Mucosa of stomach (tissue), 1 donor: ENCODE results near the gene L3MBTL3.

ENCODE experiments used
- H3K27me3 ChIP-seq: one replicate; pipeline ENCODE4 v1.7.0; 2013; ENCODE audit warnings: mild to moderate bottlenecking, low read length; ENCODE audit not compliant: control insufficient read depth, insufficient read depth
- H3K36me3 ChIP-seq: one replicate; pipeline ENCODE4 v1.7.0; 2013; ENCODE audit warnings: low read length; ENCODE audit not compliant: control insufficient read depth, insufficient read depth
- H3K4me1 ChIP-seq: one replicate; pipeline ENCODE4 v1.7.0; 2013; ENCODE audit warnings: mild to moderate bottlenecking, low read length; ENCODE audit not compliant: control insufficient read depth, insufficient read depth
- H3K4me3 ChIP-seq: one replicate; pipeline ENCODE4 v1.7.0; 2013; ENCODE audit warnings: low read length
- H3K9ac ChIP-seq: one replicate; pipeline ENCODE4 v1.7.0; 2013; ENCODE audit warnings: mild to moderate bottlenecking, low read length, moderate library complexity
- H3K9me3 ChIP-seq: one replicate; pipeline ENCODE4 v1.7.0; 2013; ENCODE audit warnings: mild to moderate bottlenecking, low read length, moderate library complexity; ENCODE audit not compliant: control insufficient read depth
- donor health status: Pancreatic carcinoma.

Gene L3MBTL3

GRCh38 chr6:130018292-130018743 is at the start of gene L3MBTL3:
L3MBTL3 (plus strand) TSS chr6:130018581; CDS start chr6:130042700, 24,119 bp downstream.
- no peaks in the 10 kb centered on the region for H3K9me3 ChIP-seq
- H3K4me3 ChIP-seq: peak within 1 kb of the TSS; percentile 84
- peak within 1 kb of the TSS; percentile 77 for H3K9ac ChIP-seq
- no peaks in the 10 kb centered on the region for H3K27me3 ChIP-seq
- H3K4me1 ChIP-seq: no peaks in the 10 kb centered on the region
- no peaks in the 10 kb centered on the region for H3K36me3 ChIP-seq

GRCh38 chr6:129969064-129969463 is 49.3 kb upstream of the L3MBTL3 start:
- Histone ChIP-seq H3K9ac (no peak overlapping the region), H3K4me1 (no peaks in the 10 kb centered on the region), H3K9me3 (no peaks in the 10 kb centered on the region), H3K27me3 (no peaks in the 10 kb centered on the region), H3K4me3 (no peak overlapping the region), H3K36me3 (no peaks in the 10 kb centered on the region)

GRCh38 chr6:129976110-129976509 is 42.3 kb upstream of the L3MBTL3 start:
- Histone ChIP-seq H3K4me3 (no peak overlapping the region), H3K36me3 (no peaks in the 10 kb centered on the region), H3K9me3 (no peaks in the 10 kb centered on the region), H3K9ac (no peak overlapping the region), H3K27me3 (no peaks in the 10 kb centered on the region), H3K4me1 (no peaks in the 10 kb centered on the region)

GRCh38 chr6:129978148-129978916 is 40.0 kb upstream of the L3MBTL3 start:
- Histone ChIP-seq H3K4me3 (no peak overlapping the region), H3K27me3 (no peaks in the 10 kb centered on the region), H3K36me3 (no peaks in the 10 kb centered on the region), H3K9me3 (no peaks in the 10 kb centered on the region), H3K9ac (no peak overlapping the region), H3K4me1 (no peaks in the 10 kb centered on the region)

GRCh38 chr6:129980821-129981220 is 37.6 kb upstream of the L3MBTL3 start:
- Histone ChIP-seq H3K4me3 (no peak overlapping the region), H3K27me3 (no peaks in the 10 kb centered on the region), H3K9ac (no peak overlapping the region), H3K4me1 (no peaks in the 10 kb centered on the region), H3K36me3 (no peaks in the 10 kb centered on the region), H3K9me3 (no peaks in the 10 kb centered on the region)

GRCh38 chr6:129981598-129981997 is 36.8 kb upstream of the L3MBTL3 start:
- Histone ChIP-seq H3K9me3 (no peaks in the 10 kb centered on the region), H3K4me1 (no peaks in the 10 kb centered on the region), H3K36me3 (no peaks in the 10 kb centered on the region), H3K27me3 (no peaks in the 10 kb centered on the region), H3K4me3 (no peak overlapping the region), H3K9ac (no peak overlapping the region)

GRCh38 chr6:129989396-129989795 is 29.0 kb upstream of the L3MBTL3 start:
- H3K27me3 ChIP-seq: no peaks in the 10 kb centered on the region
- no peaks in the 10 kb centered on the region for H3K4me1 ChIP-seq
- no peak overlapping the region for H3K4me3 ChIP-seq
- H3K36me3 ChIP-seq: no peaks in the 10 kb centered on the region
- no peaks in the 10 kb centered on the region for H3K9me3 ChIP-seq
- H3K9ac ChIP-seq: no peak overlapping the region

- Histone ChIP-seq H3K9ac (no peak overlapping the region), H3K9me3 (no peaks in the 10 kb centered on the region), H3K27me3 (no peaks in the 10 kb centered on the region), H3K4me3 (no peak overlapping the region), H3K36me3 (no peaks in the 10 kb centered on the region), H3K4me1 (no peaks in the 10 kb centered on the region)
Observed at GRCh38 chr6:129992881-129993280, 25.5 kb upstream of the L3MBTL3 start.

GRCh38 chr6:129994410-129994809 is 24.0 kb upstream of the L3MBTL3 start:
- no peak overlapping the region for H3K9ac ChIP-seq
- no peaks in the 10 kb centered on the region for H3K27me3 ChIP-seq
- H3K9me3 ChIP-seq: no peaks in the 10 kb centered on the region
- H3K36me3 ChIP-seq: no peaks in the 10 kb centered on the region
- H3K4me3 ChIP-seq: no peak overlapping the region
- H3K4me1 ChIP-seq: no peaks in the 10 kb centered on the region

- Histone ChIP-seq H3K9ac (no peak overlapping the region), H3K36me3 (no peaks in the 10 kb centered on the region), H3K4me1 (no peaks in the 10 kb centered on the region), H3K9me3 (no peaks in the 10 kb centered on the region), H3K4me3 (no peak overlapping the region), H3K27me3 (no peaks in the 10 kb centered on the region)
Observed at GRCh38 chr6:129996387-129996786, 22.0 kb upstream of the L3MBTL3 start.

- H3K27me3 ChIP-seq: no peaks in the 10 kb centered on the region
- H3K4me3 ChIP-seq: no peak overlapping the region
- no peaks in the 10 kb centered on the region for H3K36me3 ChIP-seq
- H3K4me1 ChIP-seq: no peaks in the 10 kb centered on the region
- H3K9me3 ChIP-seq: no peaks in the 10 kb centered on the region
- H3K9ac ChIP-seq: no peak overlapping the region
Observed at GRCh38 chr6:130000526-130001421, 17.6 kb upstream of the L3MBTL3 start.

GRCh38 chr6:130008236-130008873 is 10.0 kb upstream of the L3MBTL3 start:
- no peaks in the 10 kb centered on the region for H3K9me3 ChIP-seq

More at GRCh38 chr6:130008236-130008873, 10.0 kb upstream of the L3MBTL3 start:
- no peaks in the 10 kb centered on the region for H3K36me3 ChIP-seq
- no peaks in the 10 kb centered on the region for H3K4me1 ChIP-seq
- H3K27me3 ChIP-seq: no peaks in the 10 kb centered on the region
- H3K9ac ChIP-seq: no peak overlapping the region
- H3K4me3 ChIP-seq: no peak overlapping the region
